Kidney epithelial cell (primary cell): ENCODE data around the gene PNLIPRP1. TPM values are rescaled to one million over a fixed set of nuclear protein-coding genes. Genes with fewer than 3 reads are reported as not detected.

Source experiments
- DNase-seq: peaks from one replicate; pipeline ENCODE4 v3.0.0-alpha.2; 2010; ENCODE audit warnings: low read depth
- H3K27me3 ChIP-seq: 2 replicates; pipeline ENCODE4 v1.6.0; 2011; ENCODE audit warnings: low read length; ENCODE audit not compliant: control insufficient read depth, insufficient read depth
- H3K36me3 ChIP-seq: 2 replicates; pipeline ENCODE4 v1.5.1; 2011; ENCODE audit warnings: low read length; ENCODE audit not compliant: control insufficient read depth, insufficient read depth
- H3K4me3 ChIP-seq: 2 replicates; pipeline ENCODE4 v1.5.1; 2011; ENCODE audit warnings: low read depth, mild to moderate bottlenecking, control low read depth, low read length
- CTCF ChIP-seq: IDR thresholded peaks from 2 replicates; pipeline ENCODE4 v1.5.1; 2011; ENCODE audit warnings: mild to moderate bottlenecking, moderate library complexity, low read length, control low read depth, inconsistent platforms; ENCODE audit not compliant: insufficient read depth, poor library complexity, severe bottlenecking
- total RNA-seq: library from RNA; depleted of rRNA; stranded (reverse); fragments of >200 nt; gene quantifications from 2 replicates; pipeline ENCODE4 v1.2.3, GENCODE V29; 2015

Gene PNLIPRP1
- total RNA-seq: not detected in 2 replicates

- DNase-seq: no peak
- Histone ChIP-seq H3K36me3 (no peaks in the 10 kb centered on the region), H3K4me3 (no peak within 1 kb of the TSS), H3K27me3 (no peaks in the 10 kb centered on the region)
- no peak for TF ChIP-seq CTCF
Measured at GRCh38 chr10:116590590-116591444, at the start of gene PNLIPRP1. Gene PNLIPRP1, plus strand, starts transcription at chr10:116590959. Its CDS starts 171 bp downstream, at chr10:116591130.

- H3K36me3 ChIP-seq: no peaks in the 10 kb centered on the region
- no peak for DNase-seq
- no peak for TF ChIP-seq CTCF
- no peak overlapping the region for H3K4me3 ChIP-seq
- H3K27me3 ChIP-seq: no peaks in the 10 kb centered on the region
Measured at GRCh38 chr10:116542007-116542677, 48.6 kb upstream of the PNLIPRP1 start.

- Histone ChIP-seq H3K27me3 (no peaks in the 10 kb centered on the region), H3K4me3 (no peak overlapping the region), H3K36me3 (no peaks in the 10 kb centered on the region)
- TF ChIP-seq CTCF: no peak
- DNase-seq: no peak
Measured at GRCh38 chr10:116545122-116545521, 45.6 kb upstream of the PNLIPRP1 start.

GRCh38 chr10:116545756-116546155 is 45.0 kb upstream of the PNLIPRP1 start, which contains the start of gene PNLIP:
Gene PNLIP, plus strand, starts transcription at chr10:116545931. Its CDS starts 162 bp downstream, at chr10:116546093.
- TF ChIP-seq CTCF: no peak
- H3K36me3 ChIP-seq: no peaks in the 10 kb centered on the region
- no peak for DNase-seq
- no peak within 1 kb of the TSS for H3K4me3 ChIP-seq
- H3K27me3 ChIP-seq: no peaks in the 10 kb centered on the region

GRCh38 chr10:116548301-116548700 is 42.5 kb upstream of the PNLIPRP1 start:
- Histone ChIP-seq H3K36me3 (no peaks in the 10 kb centered on the region), H3K27me3 (no peaks in the 10 kb centered on the region), H3K4me3 (no peak overlapping the region)
- DNase-seq: no peak
- TF ChIP-seq CTCF: no peak
